ENCODE data around the gene FNDC3B. TPM values are rescaled to one million over a fixed set of nuclear protein-coding genes. Genes with fewer than 3 reads are reported as not detected.
A peak's percentile ranks its signal among the peaks of the same experiment; 100 is the strongest.

The FNDC3B gene
- total RNA-seq, 1 donor from 2014 or later: 160 TPM

DNA sequence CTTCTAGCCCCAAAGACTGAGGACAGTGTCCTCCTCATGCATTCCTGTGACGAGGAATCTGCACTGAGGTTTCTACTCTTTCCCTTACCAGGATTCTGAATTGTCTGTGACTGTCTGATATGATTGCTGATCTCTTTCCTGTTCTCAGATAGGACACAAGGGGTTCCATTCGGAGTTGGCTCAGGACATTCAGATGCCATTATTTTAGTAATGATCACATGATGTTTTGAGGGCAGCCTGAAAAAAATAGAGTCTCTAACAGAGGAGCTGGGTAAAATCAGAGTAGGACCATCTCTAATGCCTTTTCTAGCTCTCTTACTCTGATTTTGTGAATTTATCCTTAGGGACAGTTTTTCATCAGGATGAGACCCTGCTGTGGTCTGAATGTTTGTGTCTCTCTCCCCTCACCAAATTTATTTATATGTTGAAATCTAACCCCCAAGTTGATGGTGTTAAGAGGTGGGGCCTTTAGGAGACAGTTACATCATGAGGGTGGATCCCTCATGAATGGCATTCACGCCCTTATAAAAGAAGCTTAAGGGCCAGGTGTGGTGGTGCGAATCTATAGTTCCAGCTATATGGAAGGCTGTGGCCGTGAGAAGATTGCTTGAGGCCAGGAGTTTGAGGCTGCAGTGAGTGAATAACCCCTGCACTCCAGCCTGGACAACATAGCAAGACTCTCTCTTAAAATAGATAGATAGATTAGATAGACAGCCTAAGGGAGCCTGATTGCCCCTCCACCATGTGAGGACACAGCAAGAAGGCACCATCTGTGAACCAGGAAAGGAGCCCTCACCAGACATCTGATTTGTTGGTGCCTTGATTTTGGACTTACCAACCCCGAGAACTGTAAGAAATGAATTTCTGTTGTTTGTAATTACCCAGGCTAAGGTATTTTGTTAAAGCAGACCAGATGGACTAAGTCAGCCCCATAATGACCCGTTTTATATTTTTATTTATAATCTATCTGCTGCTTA, 24.4 kb downstream of the FNDC3B start:
- DNase-seq (no peak), ATAC-seq (no peak)
- Histone ChIP-seq H3K27ac (no peak overlapping the region), H3K9me3 (no peaks in the 10 kb centered on the region), H3K4me1 (peaks cover 72% of the 10 kb centered on the region), H3K27me3 (no peaks in the 10 kb centered on the region), H3K4me3 (no peak overlapping the region), H3K36me3 (no peaks in the 10 kb centered on the region)
- intact Hi-C loops (cut with DNase I): no loop called here
- TF ChIP-seq, protein P1, sequence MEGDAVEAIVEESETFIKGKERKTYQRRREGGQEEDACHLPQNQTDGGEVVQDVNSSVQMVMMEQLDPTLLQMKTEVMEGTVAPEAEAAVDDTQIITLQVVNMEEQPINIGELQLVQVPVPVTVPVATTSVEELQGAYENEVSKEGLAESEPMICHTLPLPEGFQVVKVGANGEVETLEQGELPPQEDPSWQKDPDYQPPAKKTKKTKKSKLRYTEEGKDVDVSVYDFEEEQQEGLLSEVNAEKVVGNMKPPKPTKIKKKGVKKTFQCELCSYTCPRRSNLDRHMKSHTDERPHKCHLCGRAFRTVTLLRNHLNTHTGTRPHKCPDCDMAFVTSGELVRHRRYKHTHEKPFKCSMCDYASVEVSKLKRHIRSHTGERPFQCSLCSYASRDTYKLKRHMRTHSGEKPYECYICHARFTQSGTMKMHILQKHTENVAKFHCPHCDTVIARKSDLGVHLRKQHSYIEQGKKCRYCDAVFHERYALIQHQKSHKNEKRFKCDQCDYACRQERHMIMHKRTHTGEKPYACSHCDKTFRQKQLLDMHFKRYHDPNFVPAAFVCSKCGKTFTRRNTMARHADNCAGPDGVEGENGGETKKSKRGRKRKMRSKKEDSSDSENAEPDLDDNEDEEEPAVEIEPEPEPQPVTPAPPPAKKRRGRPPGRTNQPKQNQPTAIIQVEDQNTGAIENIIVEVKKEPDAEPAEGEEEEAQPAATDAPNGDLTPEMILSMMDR (IDR thresholded peaks at IDR 0.05): no peak

DNA sequence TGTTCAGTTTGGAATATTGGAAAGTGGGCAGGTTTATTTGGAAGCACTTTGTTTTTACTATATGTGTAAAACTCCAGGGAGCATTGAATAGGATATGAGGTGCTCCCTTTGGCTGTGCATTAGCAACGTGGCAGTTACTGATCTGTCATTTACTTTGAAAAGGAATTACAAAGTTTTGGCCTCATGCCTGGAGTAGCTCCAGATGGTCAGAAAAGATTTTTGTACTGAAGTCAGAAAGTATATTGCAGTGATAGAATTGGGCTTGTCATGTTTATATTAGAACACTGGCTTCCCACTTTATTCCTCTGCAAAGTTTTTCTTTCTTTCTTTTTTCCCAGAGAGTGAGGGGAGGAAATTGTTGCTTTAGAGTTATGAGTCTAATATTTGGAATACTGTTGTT, 26.1 kb downstream of the FNDC3B start:
- no peak for DNase-seq
- H3K36me3 ChIP-seq: no peaks in the 10 kb centered on the region
- ATAC-seq: no peak
- H3K4me1 ChIP-seq: peaks cover 76% of the 10 kb centered on the region
- H3K27ac ChIP-seq: peak overlapping the region; percentile 5
- H3K4me3 ChIP-seq: no peak overlapping the region
- TF ChIP-seq, protein P1 (IDR thresholded peaks at IDR 0.05): no peak
- intact Hi-C loops (cut with DNase I): no loop called here
- H3K27me3 ChIP-seq: no peaks in the 10 kb centered on the region
- H3K9me3 ChIP-seq: no peaks in the 10 kb centered on the region

DNA sequence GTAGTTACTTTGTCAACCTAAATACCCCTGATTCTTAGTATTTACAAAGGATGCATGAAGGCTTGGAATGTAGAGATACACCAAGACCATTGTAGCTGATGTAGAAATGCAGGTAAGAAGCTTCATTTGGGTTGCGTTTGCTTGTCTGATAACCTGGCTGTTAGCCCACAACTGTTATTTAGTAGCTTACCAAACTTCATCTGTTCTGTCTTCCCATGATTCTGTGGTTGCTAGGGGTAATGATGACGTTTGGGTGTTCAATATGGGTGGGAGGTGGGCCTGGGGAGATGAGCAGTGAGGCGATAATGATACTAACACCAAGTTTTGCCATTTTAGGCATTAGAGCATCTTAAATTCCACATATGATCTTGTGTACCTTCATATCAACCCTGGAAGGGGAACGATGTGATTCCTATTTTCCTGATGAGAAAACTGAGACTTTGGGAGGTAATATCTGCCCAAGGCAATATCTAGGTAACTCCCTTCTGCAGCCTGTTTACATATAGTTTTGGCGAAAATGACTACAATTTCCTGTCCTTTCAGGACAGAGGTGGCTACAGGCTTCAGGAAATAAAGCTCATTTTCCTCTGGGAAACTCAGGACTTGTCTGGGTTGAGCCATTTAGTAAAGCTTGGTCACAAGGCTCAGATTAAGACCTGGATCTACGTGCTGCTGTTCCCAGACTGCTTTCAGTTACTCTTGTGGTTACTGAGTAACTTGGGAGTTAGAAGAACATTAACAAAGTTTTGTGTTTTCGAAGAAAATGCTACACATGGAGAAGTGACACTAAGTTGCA, 26.8 kb downstream of the FNDC3B start:
- ATAC-seq (peak; percentile 70), DNase-seq (no peak)
- no peaks in the 10 kb centered on the region for H3K9me3 ChIP-seq
- H3K4me3 ChIP-seq: no peak overlapping the region
- peak overlapping the region; percentile 5 for H3K27ac ChIP-seq
- TF ChIP-seq, protein P1 (IDR thresholded peaks at IDR 0.05): no peak
- H3K27me3 ChIP-seq: no peaks in the 10 kb centered on the region
- intact Hi-C loops (cut with DNase I): no loop called here
- H3K36me3 ChIP-seq: no peaks in the 10 kb centered on the region
- H3K4me1 ChIP-seq: peaks cover 76% of the 10 kb centered on the region

DNA sequence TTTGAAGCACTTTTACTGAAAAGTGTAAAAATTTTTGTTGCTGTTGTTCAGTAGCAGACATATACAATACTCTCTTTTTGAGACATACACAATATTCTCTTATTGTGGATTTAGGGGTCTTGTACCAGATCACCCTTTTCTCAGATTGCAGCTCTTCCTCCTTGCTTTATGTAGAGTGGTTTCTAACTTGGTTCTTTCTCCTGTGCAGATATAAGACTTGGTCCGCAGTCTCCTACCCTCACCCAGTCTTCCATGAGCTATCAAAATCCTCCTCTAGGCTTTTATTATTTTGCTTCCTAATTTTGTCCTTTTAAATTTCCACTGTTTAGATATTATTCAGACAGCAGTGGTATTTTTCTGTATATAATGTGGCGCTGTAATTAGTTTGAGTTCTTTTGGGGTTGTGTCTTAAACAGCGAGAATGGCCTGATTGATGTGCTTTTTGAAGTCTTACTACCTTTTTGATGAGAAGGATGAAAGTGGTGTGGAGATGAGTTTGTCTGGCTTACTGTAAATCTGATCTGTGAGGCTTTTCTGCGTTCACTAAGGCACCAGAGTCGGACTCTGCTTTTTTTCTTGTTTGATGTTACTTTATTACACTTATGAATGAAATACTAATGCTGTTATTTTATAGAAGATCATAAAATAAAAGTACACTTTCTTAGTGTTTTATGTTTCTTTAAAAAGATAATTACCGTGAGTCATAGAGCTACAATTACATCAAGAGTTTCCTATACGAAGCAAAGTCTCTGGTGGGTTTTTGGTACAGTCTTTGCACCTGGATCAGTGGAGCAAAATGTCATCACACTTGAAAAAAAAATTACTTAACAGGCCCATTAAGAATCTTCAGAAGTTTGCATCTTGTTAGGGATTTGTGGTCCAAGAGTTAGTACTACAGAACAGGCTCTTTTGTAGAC, 27.8 kb downstream of the FNDC3B start:
- TF ChIP-seq, protein P1 (IDR thresholded peaks at IDR 0.05): no peak
- no peak for ATAC-seq
- intact Hi-C loops (cut with DNase I): no loop called here
- Histone ChIP-seq H3K4me3 (no peak overlapping the region), H3K27ac (peak overlapping the region; percentile 2), H3K27me3 (no peaks in the 10 kb centered on the region), H3K4me1 (peaks cover 76% of the 10 kb centered on the region), H3K36me3 (no peaks in the 10 kb centered on the region), H3K9me3 (no peaks in the 10 kb centered on the region)
- DNase-seq: no peak

DNA sequence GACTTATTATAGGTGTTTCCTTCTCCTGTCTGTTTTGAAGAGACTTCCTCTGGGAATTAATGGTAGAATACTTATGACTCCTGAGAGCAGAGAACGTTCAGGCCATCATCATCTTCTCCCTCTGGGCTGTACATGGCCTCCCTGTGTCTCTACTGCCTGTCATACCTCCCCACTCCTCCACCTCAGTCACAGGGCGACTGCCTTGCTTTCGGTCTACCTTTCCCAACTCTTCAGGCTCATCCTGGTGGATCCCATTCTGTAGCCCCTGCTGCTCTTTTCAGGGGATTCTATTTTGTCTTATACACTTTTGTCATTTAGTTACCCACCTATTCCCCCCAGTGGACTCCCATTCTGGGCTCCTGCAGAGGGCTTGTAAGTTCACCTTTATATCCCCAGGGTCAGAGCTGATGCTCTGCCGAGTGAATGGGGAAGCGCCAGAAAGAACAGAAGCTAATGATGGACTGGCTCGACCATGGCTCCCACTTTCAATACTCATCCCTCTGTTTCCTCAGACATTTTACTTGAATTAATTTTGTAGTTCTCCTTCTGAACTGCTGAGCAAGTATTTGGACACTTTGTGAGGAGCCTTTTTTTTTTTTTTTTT, 28.6 kb downstream of the FNDC3B start:
- peaks cover 71% of the 10 kb centered on the region for H3K4me1 ChIP-seq
- TF ChIP-seq, protein P1 (IDR thresholded peaks at IDR 0.05): no peak

More for the DNA sequence above, 28.6 kb downstream of the FNDC3B start:
- H3K9me3 ChIP-seq: no peaks in the 10 kb centered on the region
- intact Hi-C loops (cut with DNase I): no loop called here
- no peak for DNase-seq
- no peaks in the 10 kb centered on the region for H3K27me3 ChIP-seq
- no peak overlapping the region for H3K27ac ChIP-seq
- no peaks in the 10 kb centered on the region for H3K36me3 ChIP-seq
- no peak overlapping the region for H3K4me3 ChIP-seq
- no peak for ATAC-seq

All from upper lobe of right lung (tissue), 1 donor.